KMS-11 (cell line): Measurements from ENCODE around the gene PRADC1.

Source experiments
- H2AFZ ChIP-seq: fragments of 200-600 bp; sonication (generic); 2 replicates; pipeline ENCODE4 v1.6.1; 2016; ENCODE audit warnings: antibody characterized with exemption, mixed run types, low read depth
- H3K27ac ChIP-seq: fragments of 200-600 bp; sonication (generic); 2 replicates; pipeline ENCODE4 v1.6.1; 2016; ENCODE audit warnings: mild to moderate bottlenecking, mixed run types
- H3K27me3 ChIP-seq: fragments of 200-600 bp; sonication (generic); 2 replicates; pipeline ENCODE4 v1.6.1; 2017; ENCODE audit warnings: mild to moderate bottlenecking, low read depth, mixed run types, moderate library complexity; ENCODE audit not compliant: insufficient read depth
- H3K36me3 ChIP-seq: fragments of 200-600 bp; sonication (generic); 2 replicates; pipeline ENCODE4 v1.6.1; 2017; ENCODE audit warnings: mild to moderate bottlenecking, mixed run types; ENCODE audit not compliant: insufficient read depth
- H3K4me1 ChIP-seq: fragments of 200-600 bp; sonication (generic); 2 replicates; pipeline ENCODE4 v1.6.1; 2016; ENCODE audit warnings: mild to moderate bottlenecking, low read depth, mixed run types; ENCODE audit not compliant: poor library complexity, severe bottlenecking
- H3K4me2 ChIP-seq: fragments of 200-600 bp; sonication (generic); 2 replicates; pipeline ENCODE4 v1.7.0; 2016; ENCODE audit warnings: mild to moderate bottlenecking, mixed run types
- H3K4me3 ChIP-seq: fragments of 200-600 bp; sonication (generic); IDR thresholded peaks from 2 replicates; pipeline ENCODE4 v1.6.1; 2017; ENCODE audit warnings: low read depth, low read length, mixed read lengths; ENCODE audit not compliant: insufficient read depth
- H3K79me2 ChIP-seq: fragments of 200-600 bp; sonication (generic); 2 replicates; pipeline ENCODE4 v1.6.1; 2016; ENCODE audit warnings: low read depth, mixed run types; ENCODE audit not compliant: insufficient read depth
- H3K9ac ChIP-seq: fragments of 200-600 bp; sonication (generic); 2 replicates; pipeline ENCODE4 v1.6.1; 2016; ENCODE audit warnings: mild to moderate bottlenecking, mixed run types
- H4K20me1 ChIP-seq: fragments of 200-600 bp; sonication (generic); 2 replicates; pipeline ENCODE4 v1.6.1; 2016; ENCODE audit warnings: mild to moderate bottlenecking, mixed run types; ENCODE audit not compliant: insufficient read depth
- CTCF ChIP-seq: fragments of 200-600 bp; sonication (generic); conservative IDR thresholded peaks from 2 replicates; pipeline ENCODE4 v1.6.1; 2017; ENCODE audit warnings: low read depth, mild to moderate bottlenecking, antibody characterized with exemption, low read length, moderate library complexity, mixed read lengths

The PRADC1 gene

GRCh38 chr2:73232403-73233153 is 461 bp downstream of the PRADC1 start:
- H3K9ac ChIP-seq = peak overlapping the region; percentile 96; the same call in 1 of the 2 replicates
- peak overlapping the region; percentile 50 for H3K4me2 ChIP-seq
- H3K36me3 ChIP-seq = no peaks in the 10 kb centered on the region
- no peak for TF ChIP-seq CTCF
- H3K27me3 ChIP-seq = no peaks in the 10 kb centered on the region
- H4K20me1 ChIP-seq = peaks cover 27% of the 10 kb centered on the region
- H3K4me3 ChIP-seq = no peak overlapping the region
- peak overlapping the region; percentile 82 for H2AFZ ChIP-seq
- H3K79me2 ChIP-seq = peaks cover 36% of the 10 kb centered on the region
- H3K4me1 ChIP-seq = peaks cover 24% of the 10 kb centered on the region
- peak overlapping the region; percentile 8; the same call in 1 of the 2 replicates for H3K27ac ChIP-seq

- no peak for TF ChIP-seq CTCF
- Histone ChIP-seq H3K27me3 (no peaks in the 10 kb centered on the region), H3K4me1 (no peaks in the 10 kb centered on the region), H3K36me3 (no peaks in the 10 kb centered on the region), H3K79me2 (no peaks in the 10 kb centered on the region), H4K20me1 (no peaks in the 10 kb centered on the region), H3K4me2 (no peak overlapping the region), H3K4me3 (no peak overlapping the region), H3K27ac (no peak overlapping the region), H2AFZ (no peak overlapping the region), H3K9ac (no peak overlapping the region)
Observed at GRCh38 chr2:73228631-73229030, 4.4 kb downstream of the PRADC1 start.

GRCh38 chr2:73227086-73227485 is 6.0 kb downstream of the PRADC1 start:
- TF ChIP-seq CTCF = no peak
- H3K9ac ChIP-seq = no peak overlapping the region
- no peaks in the 10 kb centered on the region for H4K20me1 ChIP-seq
- H3K79me2 ChIP-seq = no peaks in the 10 kb centered on the region
- no peaks in the 10 kb centered on the region for H3K36me3 ChIP-seq
- H3K4me2 ChIP-seq = no peak overlapping the region
- no peak overlapping the region for H3K27ac ChIP-seq
- no peak overlapping the region for H3K4me3 ChIP-seq
- H3K27me3 ChIP-seq = no peaks in the 10 kb centered on the region
- no peak overlapping the region for H2AFZ ChIP-seq
- H3K4me1 ChIP-seq = no peaks in the 10 kb centered on the region

- no peaks in the 10 kb centered on the region for H3K79me2 ChIP-seq
- H2AFZ ChIP-seq = no peak overlapping the region
- no peaks in the 10 kb centered on the region for H3K4me1 ChIP-seq
- no peak overlapping the region for H3K4me2 ChIP-seq
- no peaks in the 10 kb centered on the region for H3K36me3 ChIP-seq
- H3K9ac ChIP-seq = no peak overlapping the region
- no peak for TF ChIP-seq CTCF
- H3K27ac ChIP-seq = no peak overlapping the region
- H3K4me3 ChIP-seq = no peak overlapping the region
- no peaks in the 10 kb centered on the region for H4K20me1 ChIP-seq
- no peaks in the 10 kb centered on the region for H3K27me3 ChIP-seq
Observed at GRCh38 chr2:73225513-73226360, 7.3 kb downstream of the PRADC1 start.
